ENCODE data around the gene KISS1R.

Gene KISS1R

GRCh38 chr19:925526-926322, 8.6 kb downstream of the KISS1R start, which contains the start of gene ARID3A:
Gene ARID3A (plus strand): TSS chr19:926035. CDS start chr19:929529, 3,494 bp downstream.
- TF ChIP-seq CTCF (IDR thresholded peaks at IDR 0.05; ENCODE audit: low read depth, low read length, missing control alignments), result no peak

GRCh38 chr19:926323-926588, 9.1 kb downstream of the KISS1R start:
- peak overlapping the region; percentile 84 for H3K4me3 ChIP-seq (replicated peaks; ENCODE audit: low read depth, low read length)
- TF ChIP-seq CTCF (IDR thresholded peaks at IDR 0.05; ENCODE audit: low read depth, low read length, missing control alignments), result no peak
- DNase-seq (ENCODE audit: extremely low read depth, low read depth), result no peak

More at GRCh38 chr19:925526-926322, 8.6 kb downstream of the KISS1R start, which contains the start of gene ARID3A:
- H3K4me3 ChIP-seq (replicated peaks; ENCODE audit: low read depth, low read length), result peak within 1 kb of the TSS; percentile 84
- peak; percentile 61 for DNase-seq (ENCODE audit: extremely low read depth, low read depth)

- peak overlapping the region; percentile 84 for H3K4me3 ChIP-seq (replicated peaks; ENCODE audit: low read depth, low read length)
- TF ChIP-seq CTCF (IDR thresholded peaks at IDR 0.05; ENCODE audit: low read depth, low read length, missing control alignments), result no peak
- no peak for DNase-seq (ENCODE audit: extremely low read depth, low read depth)
Observed at GRCh38 chr19:926589-927350, 9.6 kb downstream of the KISS1R start.

GRCh38 chr19:927351-927779, 10.2 kb downstream of the KISS1R start:
- H3K4me3 ChIP-seq (replicated peaks; ENCODE audit: low read depth, low read length), result peak overlapping the region; percentile 84
- TF ChIP-seq CTCF (IDR thresholded peaks at IDR 0.05; ENCODE audit: low read depth, low read length, missing control alignments), result no peak
- no peak for DNase-seq (ENCODE audit: extremely low read depth, low read depth)

GRCh38 chr19:927780-928401, 10.8 kb downstream of the KISS1R start:
- DNase-seq (ENCODE audit: extremely low read depth, low read depth), result no peak
- peak overlapping the region; percentile 84 for H3K4me3 ChIP-seq (replicated peaks; ENCODE audit: low read depth, low read length)
- no peak for TF ChIP-seq CTCF (IDR thresholded peaks at IDR 0.05; ENCODE audit: low read depth, low read length, missing control alignments)

GRCh38 chr19:928471-929202, 11.5 kb downstream of the KISS1R start:
- DNase-seq (ENCODE audit: extremely low read depth, low read depth), result no peak
- TF ChIP-seq CTCF (IDR thresholded peaks at IDR 0.05; ENCODE audit: low read depth, low read length, missing control alignments), result no peak
- peak overlapping the region; percentile 84; the same call in 1 of the 2 replicates for H3K4me3 ChIP-seq (replicated peaks; ENCODE audit: low read depth, low read length)
